Gastroesophageal sphincter (tissue), 3 donors: ENCODE measurements around the gene UHMK1.

Source experiments
- CTCF ChIP-seq, 4 experiments: fragments of 200-600 bp in 2 of 4; fragments of 450-650 bp in 2 of 4; sonication (generic) in 1 of 4; IDR thresholded peaks; one replicate each; pipeline ENCODE4 v1.5.1; 2017 to 2019; ENCODE audit warnings: antibody characterized with exemption in 4 of 4, mild to moderate bottlenecking in 2 of 4, moderate library complexity in 2 of 4
- EP300 ChIP-seq: sonication (generic); formaldehyde crosslinking; IDR thresholded peaks from one replicate; pipeline ENCODE4 v1.6.1; 2017; ENCODE audit warnings: antibody characterized with exemption, mild to moderate bottlenecking
- POLR2A ChIP-seq, 2 donors: fragments of 450-650 bp; IDR thresholded peaks; one replicate each; pipeline ENCODE4 v1.6.1; 2017; ENCODE audit warnings: antibody characterized with exemption in 2 of 2, mild to moderate bottlenecking in 2 of 2, moderate library complexity in 1 of 2
- POLR2AphosphoS5 ChIP-seq: sonication (generic); formaldehyde crosslinking; IDR thresholded peaks from one replicate; pipeline ENCODE4 v1.6.1; 2017; ENCODE audit warnings: antibody characterized with exemption

- TF ChIP-seq CTCF (IDR thresholded peaks at IDR 0.05) (no peak), POLR2A (IDR thresholded peaks at IDR 0.05) (no peak), POLR2AphosphoS5 (no peak), EP300 (no peak)
Measured at GRCh38 chr1:162573136-162573535, 75.5 kb downstream of the UHMK1 start.
